Retina (tissue), 1 donor: ENCODE results near the gene NDEL1.
A peak's percentile ranks its signal among the peaks of the same experiment; 100 is the strongest.

ENCODE experiments used
- DNase-seq: peaks from one replicate; pipeline ENCODE4 v3.0.0-alpha.2; 2016

NDEL1 gene

DNA sequence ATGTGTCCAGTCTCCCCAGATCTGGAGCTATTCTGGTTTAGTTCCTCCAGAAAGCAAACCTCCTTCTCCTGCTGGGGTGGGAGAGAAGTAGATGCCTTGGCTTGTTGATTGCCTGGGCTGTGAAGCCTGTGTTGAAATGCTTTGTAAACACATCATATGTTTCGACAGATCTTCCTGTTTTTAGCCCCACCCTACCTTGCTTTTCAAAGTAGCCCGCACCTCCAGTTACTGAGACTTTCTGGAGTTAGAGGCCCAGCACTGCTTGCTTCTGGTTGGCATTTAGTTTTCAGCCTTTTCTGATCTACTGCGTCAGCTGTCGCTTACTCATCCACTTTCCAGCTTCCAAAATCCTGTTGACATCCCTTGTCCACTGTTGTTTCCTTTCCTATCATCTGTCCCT is 17.9 kb upstream of the NDEL1 start:
- no peak for DNase-seq

DNA sequence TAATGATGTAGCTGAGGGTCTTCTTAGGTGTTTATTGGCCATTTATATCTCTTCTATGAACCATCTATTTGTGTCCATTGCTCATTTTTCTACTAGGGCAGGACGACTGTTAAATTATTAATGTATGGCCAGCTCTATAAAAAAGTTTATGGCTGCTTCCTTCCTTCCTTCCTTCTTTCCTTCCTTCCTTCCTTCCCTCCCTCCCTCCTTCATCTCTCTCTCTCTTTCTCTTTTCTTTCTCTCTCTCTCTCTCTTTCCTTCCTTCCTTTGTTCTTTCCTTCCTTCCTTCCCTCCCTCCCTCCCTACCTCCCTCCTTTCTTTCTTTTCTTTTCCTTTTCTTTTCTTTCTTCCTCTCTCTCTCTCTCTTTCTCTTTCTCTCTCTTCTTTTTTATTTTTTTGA is 17.2 kb upstream of the NDEL1 start:
- no peak for DNase-seq

DNA sequence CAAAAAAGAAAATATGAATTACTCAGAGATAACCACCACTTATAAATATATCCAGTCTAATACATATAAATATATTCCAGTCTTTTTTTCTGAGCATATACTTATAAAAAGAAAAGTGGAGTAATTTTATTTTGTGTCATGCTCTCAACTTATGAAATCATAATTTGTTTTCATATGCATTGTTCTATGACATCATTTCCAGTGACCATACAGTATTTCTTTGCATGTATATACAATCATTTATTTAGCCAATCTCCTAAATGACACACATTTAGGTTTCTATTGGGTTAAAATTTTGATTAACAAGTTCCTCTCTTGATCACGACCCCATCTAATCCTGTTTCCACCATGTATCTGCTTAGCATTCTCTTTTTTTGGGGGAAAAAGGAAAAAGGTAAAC is 16.4 kb upstream of the NDEL1 start:
- DNase-seq, result no peak

DNA sequence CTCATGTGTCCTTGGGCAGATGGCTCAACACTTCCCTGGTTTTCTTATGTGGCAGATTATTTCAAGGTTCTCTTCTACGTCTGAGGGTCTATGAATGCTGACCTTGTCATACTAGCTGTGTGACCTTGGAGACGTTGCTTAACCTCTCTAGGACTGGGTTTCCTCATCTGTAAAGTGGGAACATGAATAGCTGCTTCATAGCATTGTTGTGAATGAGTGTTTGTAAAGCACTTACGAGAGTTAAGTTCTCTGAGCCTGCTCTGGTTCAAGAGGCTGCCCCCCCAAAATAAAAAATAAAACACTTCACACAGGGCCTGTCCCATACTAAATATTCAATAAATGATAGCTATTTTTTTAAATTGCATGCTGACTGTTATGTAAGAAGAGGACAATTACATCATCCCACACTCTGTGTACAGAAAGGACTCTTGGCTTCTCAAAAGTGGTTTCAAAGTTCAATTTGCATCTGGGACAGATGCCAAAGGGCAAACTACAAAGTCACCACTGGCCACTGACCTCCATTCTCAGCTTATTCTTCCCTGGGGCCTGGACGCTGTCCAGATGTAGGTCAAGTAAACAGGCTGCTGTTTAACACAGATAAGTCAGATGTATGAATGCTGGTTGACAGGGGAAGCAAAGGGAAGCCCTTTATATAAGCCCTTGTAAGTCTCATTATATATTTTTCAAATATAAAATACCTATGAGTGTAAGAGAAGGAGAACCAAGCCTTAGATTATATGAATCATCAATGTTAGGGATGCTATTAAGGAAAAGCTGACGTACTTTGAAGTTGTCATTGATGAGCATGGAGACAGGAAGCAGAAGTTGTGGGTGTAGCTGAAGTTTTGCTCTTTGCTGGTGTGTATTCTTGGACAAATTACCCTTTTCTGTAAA is 15.4 kb upstream of the NDEL1 start:
- DNase-seq, result no peak

DNA sequence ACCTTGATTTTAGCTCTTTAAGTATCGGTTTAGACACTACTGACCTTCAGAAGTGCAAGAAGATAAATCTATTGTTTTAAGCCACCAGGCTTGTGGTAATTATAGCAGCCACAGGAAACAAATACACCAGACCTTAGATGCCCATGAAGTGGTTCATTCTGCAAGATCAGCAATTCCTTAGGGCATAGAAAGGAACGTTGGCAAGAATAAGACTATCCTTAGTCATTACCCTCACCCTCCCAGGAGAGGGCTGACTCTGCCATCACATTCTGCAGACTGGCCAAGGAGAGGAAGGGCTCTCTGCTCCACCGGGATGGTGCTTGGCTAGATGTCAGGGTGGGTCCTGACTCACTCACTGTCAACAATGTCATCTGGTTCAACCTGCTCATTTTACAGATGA is 14.1 kb upstream of the NDEL1 start:
- DNase-seq, result no peak

DNA sequence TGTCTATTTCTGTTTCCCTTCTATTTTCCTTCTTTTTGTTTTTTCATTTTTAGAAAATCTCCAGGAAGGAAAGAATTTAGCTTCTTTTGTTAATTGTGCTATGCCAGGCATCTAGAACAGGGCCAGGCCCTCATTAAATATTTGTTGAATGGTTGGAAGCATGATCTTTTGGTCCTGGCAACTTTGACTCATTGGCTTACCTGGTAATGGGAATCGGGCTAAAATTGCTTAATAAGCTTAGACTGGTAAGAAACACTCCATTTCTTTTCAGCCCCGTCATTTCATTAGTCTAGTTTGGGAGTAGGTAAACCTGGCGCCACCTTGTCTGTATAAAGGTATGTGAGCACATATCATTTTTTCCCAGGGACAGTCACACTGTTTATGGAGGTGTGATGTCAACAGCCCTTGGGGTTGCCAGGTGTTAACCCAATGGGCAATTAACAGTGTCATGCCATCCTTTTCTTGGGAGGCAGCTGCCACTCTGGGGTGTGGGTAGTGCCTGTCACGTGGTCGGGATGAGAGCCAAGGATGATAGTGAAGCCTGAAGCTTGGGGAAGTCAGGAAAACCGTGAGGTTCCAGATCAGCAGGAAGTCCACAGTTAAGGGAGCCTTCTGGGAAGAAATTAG is 9.5 kb upstream of the NDEL1 start:
- no peak for DNase-seq

DNA sequence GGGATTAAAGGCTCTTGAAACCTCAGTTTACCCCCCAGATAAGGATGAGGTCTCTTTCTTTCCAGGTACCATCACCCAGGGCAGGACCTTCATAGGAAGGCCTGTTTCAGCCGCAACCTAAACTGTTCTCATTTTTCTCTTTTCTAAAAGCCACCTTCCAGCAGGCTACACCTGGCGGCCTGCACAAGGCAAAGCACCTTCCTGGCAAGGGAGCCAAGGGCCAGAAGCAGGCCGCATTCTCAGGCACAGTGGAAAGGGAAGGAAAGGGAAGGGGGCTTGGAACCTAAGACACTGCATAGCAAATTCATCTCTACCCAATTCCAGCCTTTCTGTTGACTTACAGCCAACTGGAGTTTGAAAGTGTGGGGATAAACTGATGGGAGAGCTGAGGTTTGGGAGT is 8.9 kb upstream of the NDEL1 start:
- no peak for DNase-seq

DNA sequence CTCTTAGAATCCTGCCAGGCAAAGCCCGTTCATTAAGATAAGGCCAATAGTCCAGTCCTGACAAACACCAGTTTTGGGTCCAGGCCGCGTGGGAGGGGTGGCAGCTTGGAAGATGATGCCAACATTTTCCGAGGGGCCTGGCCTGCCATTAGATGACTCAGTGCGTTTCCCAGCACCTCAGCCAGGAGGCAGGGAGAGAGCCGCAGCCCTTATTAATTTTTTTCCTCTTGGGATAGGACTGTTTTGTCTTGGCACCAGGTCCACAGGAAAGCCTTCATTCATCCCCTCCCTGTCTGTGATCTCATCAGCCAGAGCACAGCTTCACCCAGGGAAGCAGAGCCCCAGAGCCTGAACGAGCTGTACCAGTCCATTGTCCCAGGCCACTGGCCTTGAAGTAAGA is 4.7 kb upstream of the NDEL1 start:
- no peak for DNase-seq

DNA sequence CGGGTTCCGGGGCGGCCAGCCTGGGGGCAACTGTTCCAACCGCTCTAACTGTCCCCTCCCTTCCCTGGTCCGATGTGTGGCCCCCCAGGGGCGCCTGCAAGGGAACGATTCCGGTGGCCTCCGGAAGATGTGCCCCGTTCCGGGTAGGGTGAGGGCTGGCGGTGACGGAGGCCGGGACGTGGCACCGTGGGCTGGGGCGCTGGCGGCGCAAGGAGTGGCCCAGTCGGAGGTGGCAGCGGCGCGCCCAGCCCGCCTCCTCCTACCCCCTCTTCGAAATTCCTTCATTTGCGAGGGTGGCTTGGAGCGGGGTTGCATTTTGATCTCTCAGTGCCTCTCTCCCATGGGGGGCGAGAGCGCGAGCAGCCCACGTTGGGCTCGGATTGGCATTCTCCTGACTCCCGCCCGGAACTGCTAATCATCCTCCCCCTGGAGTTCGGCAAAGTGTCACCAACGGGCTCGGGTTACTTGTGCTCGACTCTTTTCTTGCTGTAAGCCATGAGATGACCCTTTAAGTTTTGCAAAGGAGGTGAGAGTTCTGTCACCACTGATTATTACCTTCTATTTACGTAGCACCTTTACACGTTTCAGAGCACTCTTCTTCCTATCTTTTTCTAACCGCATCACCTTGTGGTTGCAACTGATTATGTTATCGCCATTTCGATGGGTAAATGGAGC is 622 bp downstream of the NDEL1 start:
- peak; percentile 86 for DNase-seq

DNA sequence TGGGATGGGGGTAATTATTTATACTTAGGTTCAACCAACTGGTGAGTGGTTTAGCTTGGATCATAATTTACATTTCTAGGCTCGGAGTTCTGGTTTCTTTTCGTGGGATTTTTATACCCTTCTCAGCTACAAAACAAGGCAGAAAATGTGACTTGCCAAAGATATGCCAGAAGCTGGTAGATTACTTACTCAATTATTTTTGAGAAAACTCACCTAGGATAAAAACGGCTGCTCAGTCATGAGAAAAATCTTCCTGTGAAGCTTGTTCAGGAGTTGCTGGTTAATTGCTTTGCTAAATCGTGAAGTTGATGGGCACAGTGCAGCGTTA is 1.1 kb downstream of the NDEL1 start:
- no peak for DNase-seq

DNA sequence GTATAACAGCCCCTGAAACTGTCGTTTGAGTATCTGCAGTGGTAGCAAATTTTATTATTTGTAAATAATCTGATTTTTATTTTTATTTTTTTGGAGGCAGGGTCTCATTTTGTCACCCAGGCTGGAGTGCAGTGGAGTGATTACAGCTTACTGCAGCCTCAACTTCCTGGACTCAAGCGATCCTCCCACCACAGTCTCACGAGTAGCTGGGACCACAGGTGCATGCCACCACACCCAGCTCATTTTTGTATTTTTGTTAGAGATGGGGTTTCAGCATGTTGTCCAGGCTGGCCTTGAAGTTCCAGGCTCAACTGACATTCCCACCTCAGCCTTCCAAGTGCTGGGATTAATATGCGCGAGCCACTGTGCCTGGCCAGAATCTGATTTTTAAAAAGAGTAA is 2.8 kb downstream of the NDEL1 start:
- no peak for DNase-seq

DNA sequence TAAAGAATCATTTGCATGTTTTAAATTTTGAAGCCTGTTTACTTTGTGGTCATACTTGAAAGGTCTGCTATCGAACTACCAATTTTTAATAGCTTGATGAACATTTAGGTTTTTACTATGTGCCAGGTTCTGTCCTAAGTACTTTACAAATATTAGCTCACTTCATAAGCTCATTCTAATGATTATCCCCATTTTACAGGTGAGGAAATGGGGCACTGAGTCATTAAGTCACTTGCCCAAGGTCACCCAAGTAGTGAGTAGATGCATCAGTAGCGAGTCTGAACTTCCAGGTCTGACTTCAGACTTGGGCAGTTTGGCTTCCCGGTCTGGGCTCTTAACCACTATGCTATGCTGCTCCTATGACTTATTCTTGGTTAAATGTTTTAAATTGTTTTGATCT is 4.0 kb downstream of the NDEL1 start:
- no peak for DNase-seq

DNA sequence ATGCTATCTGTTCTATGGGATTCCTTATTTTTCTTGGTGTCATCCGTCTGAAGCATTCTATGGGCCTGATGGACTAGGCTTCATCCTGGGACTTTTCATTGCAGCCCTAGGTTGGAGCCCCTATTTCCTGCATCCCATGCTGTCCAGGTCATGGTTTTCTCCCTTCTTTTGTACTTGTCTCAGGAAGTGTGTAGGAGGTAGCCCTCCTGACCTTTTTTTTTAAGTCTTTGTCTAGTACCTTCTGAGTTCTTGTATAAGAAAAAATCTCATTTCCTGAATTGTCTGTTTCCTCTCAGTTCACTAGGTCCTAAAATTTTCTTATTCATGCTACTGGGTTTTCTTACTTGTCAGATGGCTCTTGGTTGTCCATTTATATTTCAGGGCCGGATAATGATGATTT is 6.0 kb downstream of the NDEL1 start:
- no peak for DNase-seq

DNA sequence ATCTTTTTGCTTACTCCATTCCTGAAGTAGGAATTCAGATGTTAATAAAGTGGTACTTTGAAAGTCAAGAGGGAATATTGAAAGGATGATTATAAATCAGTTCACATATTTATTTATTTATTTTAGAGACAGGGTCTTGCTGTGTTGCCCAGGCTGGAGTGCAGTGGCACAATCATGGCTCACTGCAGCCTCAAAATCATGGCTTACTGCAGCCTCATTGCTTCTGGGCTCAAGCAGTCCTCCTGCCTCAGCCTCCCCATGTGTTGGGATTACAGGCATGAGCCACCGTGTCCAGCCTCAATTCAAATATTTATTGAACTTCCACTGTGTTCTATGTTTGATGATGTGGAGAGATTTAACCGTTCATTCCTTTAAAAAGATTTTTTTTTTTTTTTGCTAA is 6.6 kb downstream of the NDEL1 start:
- DNase-seq, result no peak

DNA sequence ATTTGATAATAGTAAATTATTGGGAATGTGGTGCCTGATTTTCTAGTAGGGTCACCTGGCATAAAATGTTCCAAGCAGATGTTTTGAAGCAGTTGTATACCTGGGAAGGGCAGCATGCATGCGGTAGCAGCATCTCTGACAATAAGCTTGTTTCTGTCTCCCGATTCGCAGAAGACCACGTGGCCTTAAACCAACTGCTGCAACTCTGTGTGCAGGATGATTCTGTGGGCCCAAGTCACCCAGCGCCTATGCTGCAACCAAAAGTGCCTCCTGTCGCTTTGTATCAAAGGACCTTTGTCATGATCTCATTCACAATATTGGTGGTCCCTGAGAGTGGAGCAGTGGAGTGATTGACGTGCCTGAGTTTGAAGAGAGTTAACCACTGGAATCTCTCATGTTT is 8.1 kb downstream of the NDEL1 start:
- no peak for DNase-seq

DNA sequence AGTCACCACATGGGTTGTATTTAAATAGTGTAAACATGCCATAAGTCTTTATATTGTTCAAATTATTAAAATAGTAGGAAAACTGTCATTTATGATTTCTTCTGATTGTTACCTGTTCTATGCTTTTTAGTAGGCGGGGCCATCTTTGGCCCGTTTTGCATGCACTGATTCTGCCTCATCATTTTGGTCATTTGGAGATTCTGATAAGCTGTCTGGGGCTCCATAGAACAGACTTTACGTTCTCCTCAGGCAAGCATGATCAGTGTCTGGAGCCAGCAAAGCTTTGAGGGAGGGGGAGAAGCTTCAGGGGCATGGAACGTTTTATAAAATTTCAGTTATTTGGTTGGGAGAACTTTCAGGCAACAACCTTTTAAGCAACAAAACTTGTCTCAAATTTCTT is 8.8 kb downstream of the NDEL1 start:
- DNase-seq, result no peak

DNA sequence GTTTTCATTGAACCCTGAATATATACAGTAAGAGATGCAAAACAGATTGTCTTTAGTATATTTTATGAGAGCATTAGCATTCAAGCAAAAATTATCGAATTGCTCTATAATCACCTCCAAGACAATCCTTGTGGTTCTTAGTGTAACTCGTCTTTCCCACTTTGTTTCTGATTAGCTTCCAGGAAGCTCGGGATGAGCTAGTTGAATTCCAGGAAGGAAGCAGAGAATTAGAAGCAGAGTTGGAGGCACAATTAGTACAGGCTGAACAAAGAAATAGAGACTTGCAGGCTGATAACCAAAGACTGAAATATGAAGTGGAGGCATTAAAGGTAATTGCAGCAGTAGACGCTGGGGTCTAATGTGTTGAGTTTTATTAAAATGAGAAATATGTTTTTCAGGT is 9.9 kb downstream of the NDEL1 start:
- no peak for DNase-seq

DNA sequence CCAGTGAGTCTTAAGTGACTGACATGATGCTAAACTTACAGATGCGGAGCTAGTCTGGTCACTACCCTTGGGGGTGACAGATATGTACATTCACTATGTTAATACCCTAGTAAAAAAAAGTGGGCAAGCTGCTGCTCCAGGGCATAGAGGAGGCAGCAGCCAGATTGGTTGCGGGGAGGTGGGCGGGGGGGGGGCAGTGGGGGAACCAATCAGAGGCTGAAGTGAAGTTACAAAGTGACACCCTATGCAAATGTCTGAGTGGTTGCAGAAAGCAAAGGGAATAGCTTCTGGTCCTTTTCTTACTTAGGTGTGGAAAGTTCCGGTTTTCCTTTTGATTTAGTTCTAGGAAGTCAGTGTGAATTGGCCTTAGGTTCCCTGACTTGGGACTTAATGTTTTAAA is 12.1 kb downstream of the NDEL1 start:
- no peak for DNase-seq

DNA sequence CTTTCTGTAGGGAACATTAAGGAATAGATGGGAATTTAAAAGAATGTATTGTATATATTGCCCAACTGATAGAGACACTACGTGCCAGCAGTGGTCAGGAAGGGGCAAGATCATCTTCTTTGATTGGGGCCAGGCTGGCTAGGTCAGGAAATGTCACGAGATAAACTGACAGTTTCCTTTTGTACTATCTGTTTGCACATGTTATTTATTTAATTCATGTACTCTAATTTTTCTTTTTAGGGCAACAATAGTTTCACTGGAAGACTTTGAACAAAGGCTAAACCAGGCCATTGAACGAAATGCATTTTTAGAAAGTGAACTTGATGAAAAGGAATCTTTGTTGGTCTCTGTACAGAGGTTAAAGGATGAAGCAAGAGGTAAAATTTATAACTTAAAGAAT is 12.6 kb downstream of the NDEL1 start:
- no peak for DNase-seq

DNA sequence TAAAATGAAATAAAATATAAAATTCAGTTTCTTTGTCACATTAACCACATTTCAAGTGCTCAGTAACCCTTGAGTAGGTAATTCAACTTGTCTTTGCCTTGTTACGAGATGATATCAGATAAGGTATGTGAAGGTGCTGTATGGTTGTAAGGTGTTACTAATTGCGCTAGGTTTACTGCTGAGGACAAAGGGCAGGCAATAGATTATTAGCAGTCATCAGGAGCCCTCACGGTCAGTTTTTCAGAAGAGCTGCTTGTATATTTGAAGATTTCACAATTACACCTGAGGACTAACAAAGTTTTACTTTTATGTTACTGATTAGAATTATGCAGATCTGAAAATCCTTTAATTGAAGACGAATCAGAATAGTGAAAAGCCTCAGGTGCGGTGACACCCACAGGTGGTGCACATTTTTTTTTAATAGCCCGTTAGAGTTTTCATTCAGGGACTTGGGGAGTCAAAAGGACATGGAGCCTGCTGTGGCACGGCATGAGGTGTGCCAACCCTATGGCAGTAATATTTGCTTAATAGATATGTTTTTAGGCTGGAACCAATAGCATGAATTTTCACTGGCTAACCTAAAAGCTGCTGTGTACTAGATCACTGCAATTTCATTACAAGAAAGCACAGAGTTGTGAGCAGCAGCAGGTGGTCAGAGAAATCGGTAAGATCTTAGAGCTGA is 16.4 kb downstream of the NDEL1 start:
- no peak for DNase-seq

DNA sequence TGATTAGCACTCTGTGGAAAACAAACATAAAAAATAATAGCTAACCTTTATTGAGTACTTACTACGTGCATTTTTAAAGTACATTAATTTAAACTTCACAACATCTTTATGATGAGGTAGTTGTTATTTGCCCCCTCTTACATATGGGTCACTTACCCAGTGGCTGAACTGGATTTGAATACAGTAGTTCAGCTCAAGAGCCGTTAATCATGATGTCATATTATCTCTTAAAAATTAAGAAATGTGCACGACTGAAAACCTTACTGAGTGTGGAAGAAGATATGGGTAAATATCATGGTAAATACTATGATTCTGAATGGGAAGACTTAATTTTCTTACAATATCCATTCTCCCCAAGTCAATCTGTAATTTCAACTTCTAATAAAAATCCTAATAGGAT is 17.6 kb downstream of the NDEL1 start:
- DNase-seq, result no peak

DNA sequence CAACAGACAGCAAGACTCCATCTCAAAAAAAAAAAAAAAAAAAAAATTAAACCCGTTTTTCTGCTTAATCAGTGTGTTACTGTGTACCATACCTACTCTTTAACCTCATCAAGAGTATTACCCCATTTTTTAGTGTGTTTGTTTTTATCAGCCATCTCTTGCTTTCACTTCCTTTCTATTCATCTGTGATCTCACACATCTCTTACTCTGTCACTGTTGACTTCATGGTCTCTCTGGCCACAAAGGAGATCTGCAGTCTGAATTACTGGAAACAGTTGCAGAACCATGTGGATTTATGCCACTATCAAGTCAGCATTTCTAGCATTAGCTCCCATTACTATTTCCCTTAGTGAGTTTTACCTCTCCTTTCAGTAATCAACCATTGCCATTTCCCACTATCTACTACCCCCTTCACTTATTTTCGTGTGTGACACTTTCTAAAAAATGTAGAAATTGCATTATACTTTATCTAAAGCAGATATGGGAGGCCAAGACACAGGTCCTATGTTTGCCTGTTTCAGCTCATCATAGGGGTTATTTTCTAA is 20.1 kb downstream of the NDEL1 start:
- DNase-seq, result no peak

DNA sequence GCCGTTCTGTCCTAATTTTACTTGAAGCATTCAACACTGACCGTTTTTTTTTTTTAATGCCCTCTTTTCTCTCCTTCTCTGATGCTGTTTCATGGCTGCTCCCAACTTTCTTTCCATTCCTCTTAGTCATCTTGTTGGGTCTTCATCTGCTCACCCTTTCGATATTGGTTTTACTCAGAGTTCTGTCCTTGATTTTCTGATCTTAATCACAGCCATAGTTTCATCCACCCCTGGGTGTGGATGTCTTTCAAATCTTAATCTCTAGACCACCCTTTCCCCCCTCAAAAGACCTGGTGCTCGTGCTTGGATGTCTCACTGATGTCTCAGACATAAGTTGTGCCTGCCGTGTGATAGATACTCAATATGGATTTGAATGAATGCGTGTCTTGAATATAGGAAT is 22.4 kb downstream of the NDEL1 start:
- no peak for DNase-seq

DNA sequence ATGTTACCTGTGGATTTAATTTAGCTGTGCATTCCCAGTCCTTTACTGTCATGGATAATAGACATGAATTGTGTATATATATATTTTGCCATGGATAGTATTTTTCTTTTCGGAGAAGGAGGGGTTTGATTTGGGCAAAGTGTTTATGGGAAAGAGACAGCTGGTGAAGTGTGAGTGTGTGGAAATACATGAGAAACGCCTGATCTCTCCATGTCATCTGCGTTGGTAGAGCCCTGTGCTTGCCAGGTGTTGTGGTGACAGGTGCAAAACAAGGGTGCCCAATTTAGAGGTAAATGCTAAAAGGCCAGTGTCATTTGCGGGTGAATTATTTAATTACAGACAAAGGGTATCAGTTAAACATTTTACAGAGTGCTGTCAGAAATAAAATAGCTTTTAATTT is 23.4 kb downstream of the NDEL1 start:
- DNase-seq, result no peak
